ENCODE measurements around the gene E2F6.
"Not testable (repeated sequence)": the region's sequence is repeated elsewhere in the genome, so short reads cannot be mapped to it uniquely, and the experiment has no call there.

The E2F6 gene

GRCh38 chr2:11410101-11410500 is 55.9 kb downstream of the E2F6 start:
- no peak for DNase-seq

DNA sequence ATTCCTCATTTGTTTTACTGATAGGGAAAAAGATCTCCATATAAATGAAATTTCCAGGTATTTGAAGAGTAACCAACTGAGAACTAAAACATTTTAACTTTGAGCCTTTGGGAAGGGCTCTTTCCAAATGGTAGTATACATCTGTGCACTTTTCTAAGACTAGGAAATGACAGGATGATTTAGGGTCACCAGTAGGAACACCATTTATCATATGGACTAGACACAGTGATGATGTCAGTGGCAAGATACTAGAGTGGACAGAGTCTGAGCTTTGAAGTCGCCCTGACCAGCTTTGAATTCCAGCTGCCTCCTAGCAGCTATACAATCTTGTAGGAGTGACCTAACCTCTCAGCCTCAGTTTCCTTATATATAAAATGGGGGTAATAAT is 56.4 kb downstream of the E2F6 start:
- no peak for DNase-seq

GRCh38 chr2:11408959-11409571 is 56.9 kb downstream of the E2F6 start:
- no peak for DNase-seq

DNA sequence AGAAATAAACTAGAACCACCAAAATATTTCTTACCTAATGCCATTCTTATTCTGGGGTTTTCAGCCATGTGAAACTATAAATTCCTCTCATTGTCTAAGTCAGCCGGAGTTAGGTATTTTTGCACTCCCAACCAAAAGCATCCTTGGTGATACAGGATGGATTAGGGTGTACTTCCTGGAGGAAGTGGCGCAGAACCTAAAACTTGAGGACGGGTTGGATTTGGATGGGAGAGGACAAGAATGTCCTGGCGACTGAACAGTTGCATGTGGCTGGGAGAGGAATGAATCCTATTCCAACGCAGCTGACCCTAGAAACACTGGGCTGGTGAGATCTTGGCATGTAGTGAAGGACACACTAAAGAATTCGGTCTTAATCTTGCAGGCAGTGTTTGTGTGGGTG is 58.5 kb downstream of the E2F6 start:
- DNase-seq: no peak

- no peak for DNase-seq
Measured at GRCh38 chr2:11406958-11407381, 59.0 kb downstream of the E2F6 start.

DNA sequence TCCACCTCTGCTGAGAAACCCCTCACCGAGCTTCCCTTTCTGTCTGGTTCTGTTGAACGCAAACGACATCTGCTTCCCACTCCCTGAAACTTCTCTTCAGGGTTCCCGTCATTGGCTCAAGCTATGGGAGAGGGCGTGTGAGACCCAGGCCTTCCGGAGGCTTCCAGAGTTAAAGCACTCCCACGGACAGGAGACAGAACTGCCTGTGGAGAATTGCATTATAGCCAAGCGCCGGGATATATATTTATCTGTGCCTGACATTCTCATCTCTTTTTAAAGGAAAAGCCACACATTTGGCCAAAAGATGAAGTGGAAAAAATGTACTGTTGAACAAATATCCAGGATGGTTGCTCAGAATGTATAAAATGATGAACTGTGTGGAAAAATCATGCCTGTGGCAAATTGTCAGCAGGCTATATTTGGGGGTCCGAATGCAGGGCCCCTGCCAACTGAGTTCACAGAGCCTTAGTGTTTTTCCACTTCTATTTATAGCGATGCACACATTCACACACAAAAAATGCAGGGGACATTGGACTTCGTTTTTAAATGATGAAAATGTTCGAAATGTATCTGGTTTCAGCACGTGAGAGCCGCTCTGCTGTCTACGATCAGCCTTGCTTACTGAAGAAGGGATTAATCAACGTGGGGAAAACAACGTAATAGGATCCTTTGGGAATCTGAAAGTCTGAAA is 59.5 kb downstream of the E2F6 start:
- DNase-seq: no peak

DNA sequence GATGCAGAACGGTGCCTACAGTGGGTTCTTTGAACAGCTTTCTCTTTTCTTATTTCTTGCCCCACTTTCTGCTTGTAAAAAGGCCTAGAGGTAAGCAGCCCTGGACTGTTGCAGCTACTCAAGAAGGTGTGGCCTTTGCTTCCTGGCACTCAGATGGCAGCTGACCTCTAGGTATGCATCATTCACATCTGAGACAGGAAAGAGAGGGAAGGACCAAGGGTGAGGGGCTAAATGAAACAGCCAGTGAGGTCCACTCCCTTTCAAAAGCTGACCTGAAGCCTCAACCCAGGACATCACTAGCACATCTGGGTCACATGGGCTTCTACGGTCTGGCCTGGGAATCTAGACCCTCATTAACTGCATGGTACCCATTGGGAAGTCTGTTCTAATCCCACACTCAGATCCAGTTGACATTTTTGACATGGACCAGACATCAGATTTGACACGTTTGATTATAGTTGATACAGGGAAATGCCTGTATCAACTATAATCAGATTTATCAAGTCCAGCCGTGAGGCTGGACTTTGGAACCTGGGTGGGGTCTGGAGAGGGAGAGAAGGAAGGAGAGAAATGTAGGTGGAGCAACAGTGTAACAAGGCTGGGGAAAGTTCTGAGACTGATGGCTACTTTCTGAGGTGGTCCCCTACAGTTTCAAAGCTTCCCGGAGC is 60.2 kb downstream of the E2F6 start:
- no peak for DNase-seq

GRCh38 chr2:11405074-11405406 is 60.9 kb downstream of the E2F6 start:
- not testable (repeated sequence) for DNase-seq

DNA sequence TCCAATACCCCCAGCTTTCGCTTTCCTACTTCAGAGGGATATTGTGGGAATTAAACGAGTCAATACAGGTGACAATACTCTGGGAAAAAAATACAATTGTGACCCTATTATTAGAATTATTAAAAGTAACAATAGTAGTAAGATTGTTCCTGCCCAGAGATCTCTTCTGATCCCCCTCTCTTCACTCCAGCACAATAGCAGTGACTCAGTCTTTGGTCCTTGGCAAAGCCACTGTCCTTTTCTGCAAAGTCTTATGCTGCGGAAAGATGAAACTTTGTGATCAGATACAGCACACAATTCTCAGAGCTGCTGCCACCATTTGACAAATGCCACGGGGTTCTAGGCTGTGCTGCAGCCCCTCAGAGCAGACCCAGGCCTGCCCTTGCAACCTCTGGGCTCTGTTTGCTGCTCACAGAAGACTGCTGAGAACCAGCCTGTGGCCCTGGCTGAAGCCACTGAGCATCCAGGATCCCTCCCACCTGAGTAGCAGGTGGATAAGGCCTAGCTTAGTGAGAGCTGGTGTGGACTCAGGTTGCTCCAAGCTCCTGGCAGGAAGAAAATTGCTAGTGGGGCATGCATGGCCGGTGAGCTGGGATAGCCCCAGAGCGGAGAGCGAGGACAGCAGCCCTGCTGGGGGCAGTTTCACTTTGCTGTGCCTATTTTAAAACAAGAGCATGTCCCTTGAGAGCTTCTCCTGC is 61.4 kb downstream of the E2F6 start:
- no peak for DNase-seq

DNA sequence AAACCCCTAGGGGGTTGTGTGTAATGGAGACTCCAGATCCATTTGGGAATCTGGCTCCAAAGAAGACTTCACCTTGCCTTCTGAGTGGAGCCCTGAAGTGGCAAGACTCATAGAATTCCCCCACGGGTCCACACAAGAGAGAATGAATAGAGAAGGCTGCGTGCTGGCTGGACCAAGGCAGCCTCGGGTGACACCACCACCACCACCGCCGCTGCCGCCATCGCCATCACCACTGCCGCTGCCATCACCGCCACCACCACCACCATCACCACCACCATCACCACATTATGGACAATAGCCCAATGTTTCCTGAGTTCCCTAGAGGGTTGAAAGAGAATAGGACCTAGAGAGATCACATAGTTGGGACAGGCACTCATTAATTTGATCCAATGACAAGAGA is 63.5 kb downstream of the E2F6 start:
- no peak for DNase-seq

DNA sequence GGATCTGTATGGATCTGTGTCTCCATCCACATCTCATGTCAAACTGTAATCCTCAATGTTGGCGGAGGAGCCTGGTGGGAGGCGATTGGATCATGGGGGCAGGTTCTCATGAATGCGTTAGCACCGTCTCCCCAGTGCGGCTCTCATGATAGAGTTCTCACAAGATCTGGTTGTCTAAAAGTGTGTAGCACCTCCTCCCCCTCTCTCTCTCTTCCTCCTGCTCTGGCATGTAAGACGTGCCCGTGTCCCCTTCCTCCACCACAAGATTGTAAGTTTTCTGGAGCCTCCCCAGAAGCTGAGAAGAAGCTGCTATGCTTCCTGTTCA is 66.6 kb downstream of the E2F6 start:
- no peak for DNase-seq

- DNase-seq: no peak
Measured at GRCh38 chr2:11398750-11399437, 67.1 kb downstream of the E2F6 start.

DNA sequence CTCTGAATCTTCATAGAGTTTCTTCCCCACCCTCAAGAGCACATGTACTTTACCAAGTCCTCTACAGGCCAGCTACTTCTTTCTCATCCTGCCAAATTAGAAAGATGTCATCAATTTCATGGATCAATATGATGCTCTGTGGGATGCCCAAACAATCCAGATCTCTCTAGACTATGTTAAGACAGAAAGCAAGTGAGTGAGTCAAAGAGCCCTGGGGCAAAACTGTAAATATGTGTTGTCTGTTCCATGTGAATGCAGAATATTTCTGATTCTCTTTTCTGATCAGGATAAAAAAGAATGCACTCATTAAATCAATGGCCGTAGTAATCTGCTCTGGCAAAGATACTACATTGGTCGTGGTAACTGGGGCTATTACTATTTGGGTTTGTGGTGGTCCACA is 68.4 kb downstream of the E2F6 start:
- no peak for DNase-seq

GRCh38 chr2:11396467-11397445 is 69.2 kb downstream of the E2F6 start:
- DNase-seq: no peak

GRCh38 chr2:11396021-11396420 is 69.9 kb downstream of the E2F6 start:
- no peak for DNase-seq

- no peak for DNase-seq
Measured at GRCh38 chr2:11395389-11395788, 70.6 kb downstream of the E2F6 start.
